Measurements from ENCODE around the gene TBL3.
"Not testable (repeated sequence)": the region's sequence is repeated elsewhere in the genome, so short reads cannot be mapped to it uniquely, and the experiment has no call there.

Gene TBL3

DNA sequence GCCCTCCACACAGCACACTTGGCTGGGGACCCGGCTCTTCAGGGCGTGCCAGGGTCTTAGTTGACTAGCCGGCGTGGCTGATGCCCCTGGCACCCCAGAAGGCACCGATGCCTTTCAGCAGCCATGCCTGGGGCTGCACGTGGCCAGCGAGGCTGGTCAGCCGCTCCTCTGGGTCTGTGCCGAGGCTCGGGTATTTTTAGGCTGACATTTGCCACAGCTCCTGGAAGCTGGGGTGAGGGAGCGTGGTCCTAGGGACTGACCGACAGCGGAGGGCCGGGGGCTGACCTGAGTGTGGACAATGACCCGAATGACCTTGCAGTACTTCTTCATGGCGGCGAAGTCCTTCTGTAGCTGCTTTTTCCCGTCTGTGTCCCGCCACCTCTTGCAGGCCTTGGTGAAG is 21.3 kb upstream of the TBL3 start:
- H3K4me3 ChIP-seq (ENCODE audit: control insufficient read depth, low read depth, low read length) = no peak overlapping the region
- TF ChIP-seq, protein P1, sequence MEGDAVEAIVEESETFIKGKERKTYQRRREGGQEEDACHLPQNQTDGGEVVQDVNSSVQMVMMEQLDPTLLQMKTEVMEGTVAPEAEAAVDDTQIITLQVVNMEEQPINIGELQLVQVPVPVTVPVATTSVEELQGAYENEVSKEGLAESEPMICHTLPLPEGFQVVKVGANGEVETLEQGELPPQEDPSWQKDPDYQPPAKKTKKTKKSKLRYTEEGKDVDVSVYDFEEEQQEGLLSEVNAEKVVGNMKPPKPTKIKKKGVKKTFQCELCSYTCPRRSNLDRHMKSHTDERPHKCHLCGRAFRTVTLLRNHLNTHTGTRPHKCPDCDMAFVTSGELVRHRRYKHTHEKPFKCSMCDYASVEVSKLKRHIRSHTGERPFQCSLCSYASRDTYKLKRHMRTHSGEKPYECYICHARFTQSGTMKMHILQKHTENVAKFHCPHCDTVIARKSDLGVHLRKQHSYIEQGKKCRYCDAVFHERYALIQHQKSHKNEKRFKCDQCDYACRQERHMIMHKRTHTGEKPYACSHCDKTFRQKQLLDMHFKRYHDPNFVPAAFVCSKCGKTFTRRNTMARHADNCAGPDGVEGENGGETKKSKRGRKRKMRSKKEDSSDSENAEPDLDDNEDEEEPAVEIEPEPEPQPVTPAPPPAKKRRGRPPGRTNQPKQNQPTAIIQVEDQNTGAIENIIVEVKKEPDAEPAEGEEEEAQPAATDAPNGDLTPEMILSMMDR (IDR thresholded peaks at IDR 0.05; ENCODE audit: control insufficient read depth, insufficient read depth, low read depth, low read length, missing control alignments) = no peak
- no peak for DNase-seq (ENCODE audit: low read depth)

DNA sequence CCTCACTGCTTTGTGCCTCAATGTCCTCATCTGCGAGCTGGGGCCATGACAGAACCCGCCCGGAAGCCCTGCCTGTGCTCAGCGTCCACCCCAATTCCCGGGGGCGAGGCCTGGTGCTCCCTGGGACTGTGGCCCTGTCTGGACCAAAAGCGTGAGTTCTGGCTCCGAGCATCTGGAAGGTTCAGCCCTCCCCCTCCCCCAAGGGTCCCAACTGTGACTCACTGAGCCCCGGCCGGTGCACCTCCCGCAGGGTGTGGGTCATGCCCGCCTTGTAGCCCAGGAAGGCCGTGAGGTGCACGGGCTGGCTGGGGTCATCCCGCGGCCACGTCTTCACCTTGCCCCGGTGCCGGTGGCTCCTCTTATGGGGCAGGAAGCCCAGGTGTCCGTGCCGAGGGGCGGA is 18.1 kb upstream of the TBL3 start:
- DNase-seq (ENCODE audit: low read depth) = no peak
- H3K4me3 ChIP-seq (ENCODE audit: control insufficient read depth, low read depth, low read length) = no peak overlapping the region
- TF ChIP-seq, protein P1 (IDR thresholded peaks at IDR 0.05; ENCODE audit: control insufficient read depth, insufficient read depth, low read depth, low read length, missing control alignments) = no peak

DNA sequence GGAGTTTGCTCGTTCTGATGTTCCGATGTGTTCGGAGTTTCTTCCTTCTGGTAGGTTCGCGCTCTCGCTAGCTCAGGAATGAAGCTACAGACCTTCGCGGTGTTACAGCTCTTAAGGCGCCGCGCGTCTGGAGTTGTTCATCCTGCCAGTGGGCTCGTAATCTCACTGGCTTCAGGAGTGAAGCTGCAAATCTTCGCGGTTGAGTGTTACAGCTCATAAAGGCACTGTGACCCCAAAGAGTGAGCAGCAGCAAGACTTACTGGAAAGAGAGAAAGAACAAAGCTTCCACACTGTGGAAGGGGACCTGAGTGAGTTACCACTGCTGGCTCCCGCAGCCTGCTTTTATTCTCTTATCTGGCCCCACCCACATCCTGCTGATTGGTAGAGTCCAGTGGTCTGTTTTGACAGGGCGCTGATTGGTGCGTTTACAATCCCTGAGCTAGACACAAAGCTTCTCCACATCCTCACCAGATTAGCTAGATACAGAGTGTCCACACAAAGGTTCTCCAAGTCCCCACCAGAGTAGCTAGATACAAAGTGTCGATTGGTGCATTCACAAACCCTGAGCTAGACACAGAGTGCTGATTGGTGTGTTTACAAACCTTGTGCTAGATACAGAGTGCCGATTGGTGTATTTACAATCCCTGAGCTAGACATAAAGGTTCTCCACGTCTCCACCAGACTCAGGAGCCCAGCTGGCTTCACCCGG is 14.3 kb upstream of the TBL3 start:
- H3K4me3 ChIP-seq (ENCODE audit: control insufficient read depth, low read depth, low read length); DNase-seq (ENCODE audit: low read depth): not testable (repeated sequence)

DNA sequence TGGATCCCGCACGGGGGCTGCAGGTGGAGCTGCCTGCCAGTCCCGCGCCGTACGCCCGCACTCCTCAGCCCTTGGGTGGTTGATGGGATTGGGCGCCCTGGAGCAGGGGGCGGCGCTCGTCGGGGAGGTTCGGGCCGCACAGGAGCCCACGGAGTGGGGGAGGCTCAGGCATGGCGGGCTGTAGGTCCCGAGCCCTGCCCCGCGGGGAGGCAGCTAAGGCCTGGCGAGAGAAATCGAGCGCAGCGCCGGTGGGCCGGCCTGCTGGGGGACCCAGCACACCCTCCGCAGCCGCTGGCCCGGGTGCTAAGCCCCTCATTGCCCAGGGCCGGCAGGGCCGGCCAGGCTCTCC is 13.7 kb upstream of the TBL3 start:
- not testable (repeated sequence) for H3K4me3 ChIP-seq (ENCODE audit: control insufficient read depth, low read depth, low read length); DNase-seq (ENCODE audit: low read depth)

DNA sequence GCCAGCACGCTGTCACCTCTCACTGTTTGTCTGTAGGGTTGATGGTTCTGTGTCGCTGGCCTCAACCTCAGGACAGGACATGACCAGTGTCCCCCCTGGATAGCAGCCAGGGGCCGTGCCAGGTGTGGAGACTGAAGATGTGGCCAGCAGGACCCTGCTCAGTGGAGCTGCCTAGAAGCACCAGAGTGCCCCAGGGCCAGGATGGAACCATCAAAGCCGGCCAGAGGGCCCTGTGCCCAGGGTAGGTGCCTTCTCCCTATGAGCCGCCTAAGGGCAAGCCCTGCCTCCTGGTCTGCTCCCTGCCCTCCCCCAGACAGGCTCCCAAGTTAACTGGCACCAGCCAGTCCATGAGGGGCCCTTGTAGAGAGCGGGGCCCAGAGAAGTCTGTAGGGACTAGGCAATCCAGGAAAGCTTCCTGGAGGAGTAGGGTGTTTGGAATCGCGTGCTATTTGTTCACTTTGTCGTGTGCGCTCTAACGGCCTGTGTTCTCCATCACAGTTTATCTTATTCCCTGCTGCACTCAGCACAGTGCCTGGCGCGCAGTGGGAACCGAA is 13.1 kb upstream of the TBL3 start:
- no peak for DNase-seq (ENCODE audit: low read depth)
- H3K4me3 ChIP-seq (ENCODE audit: control insufficient read depth, low read depth, low read length) = no peak overlapping the region
- TF ChIP-seq, protein P1 (IDR thresholded peaks at IDR 0.05; ENCODE audit: control insufficient read depth, insufficient read depth, low read depth, low read length, missing control alignments) = no peak

DNA sequence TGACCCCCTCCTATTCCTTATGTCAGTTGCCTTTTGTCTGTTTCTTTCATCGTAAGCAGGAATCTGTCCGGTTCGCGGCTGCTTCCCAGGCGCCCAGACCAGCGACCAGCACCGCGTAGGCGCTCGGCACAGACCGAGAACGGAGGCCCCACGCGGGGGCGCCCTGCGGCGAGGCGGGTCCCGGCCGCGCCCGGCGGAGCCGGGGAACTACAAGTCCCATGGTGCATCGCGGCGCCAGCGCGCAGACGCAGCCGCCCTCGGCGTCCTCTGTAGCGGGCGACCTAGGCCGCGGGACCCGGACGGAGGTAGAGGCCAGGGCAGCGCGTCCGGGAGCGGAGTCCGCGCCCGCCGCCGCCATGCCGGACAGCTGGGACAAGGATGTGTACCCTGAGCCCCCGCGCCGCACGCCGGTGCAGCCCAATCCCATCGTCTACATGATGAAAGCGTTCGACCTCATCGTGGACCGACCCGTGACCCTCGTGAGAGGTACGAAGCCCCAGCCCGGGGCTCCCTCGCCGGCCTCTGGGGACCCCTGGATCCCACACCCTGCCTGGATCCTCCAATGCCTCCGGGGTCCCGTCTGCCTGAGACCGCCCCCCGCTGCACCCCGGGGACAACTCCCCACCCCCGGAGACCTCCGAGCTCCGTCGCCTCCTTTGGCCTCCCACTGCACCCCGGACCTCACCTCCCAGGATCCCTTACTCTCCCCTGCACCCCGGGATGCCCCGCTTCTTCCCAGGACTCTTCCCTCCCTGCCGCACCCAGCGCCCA is 12.4 kb upstream of the TBL3 start, which contains the start of gene NDUFB10:
Gene NDUFB10, plus strand, starts transcription at position 270 of the 771 bp plus-strand sequence. Its CDS starts 87 bp downstream, at position 357.
- DNase-seq (ENCODE audit: low read depth) = peak; percentile 47
- peak within 1 kb of the TSS; percentile 81 for H3K4me3 ChIP-seq (ENCODE audit: control insufficient read depth, low read depth, low read length)
- TF ChIP-seq, protein P1 (IDR thresholded peaks at IDR 0.05; ENCODE audit: control insufficient read depth, insufficient read depth, low read depth, low read length, missing control alignments) = peak; percentile 35

DNA sequence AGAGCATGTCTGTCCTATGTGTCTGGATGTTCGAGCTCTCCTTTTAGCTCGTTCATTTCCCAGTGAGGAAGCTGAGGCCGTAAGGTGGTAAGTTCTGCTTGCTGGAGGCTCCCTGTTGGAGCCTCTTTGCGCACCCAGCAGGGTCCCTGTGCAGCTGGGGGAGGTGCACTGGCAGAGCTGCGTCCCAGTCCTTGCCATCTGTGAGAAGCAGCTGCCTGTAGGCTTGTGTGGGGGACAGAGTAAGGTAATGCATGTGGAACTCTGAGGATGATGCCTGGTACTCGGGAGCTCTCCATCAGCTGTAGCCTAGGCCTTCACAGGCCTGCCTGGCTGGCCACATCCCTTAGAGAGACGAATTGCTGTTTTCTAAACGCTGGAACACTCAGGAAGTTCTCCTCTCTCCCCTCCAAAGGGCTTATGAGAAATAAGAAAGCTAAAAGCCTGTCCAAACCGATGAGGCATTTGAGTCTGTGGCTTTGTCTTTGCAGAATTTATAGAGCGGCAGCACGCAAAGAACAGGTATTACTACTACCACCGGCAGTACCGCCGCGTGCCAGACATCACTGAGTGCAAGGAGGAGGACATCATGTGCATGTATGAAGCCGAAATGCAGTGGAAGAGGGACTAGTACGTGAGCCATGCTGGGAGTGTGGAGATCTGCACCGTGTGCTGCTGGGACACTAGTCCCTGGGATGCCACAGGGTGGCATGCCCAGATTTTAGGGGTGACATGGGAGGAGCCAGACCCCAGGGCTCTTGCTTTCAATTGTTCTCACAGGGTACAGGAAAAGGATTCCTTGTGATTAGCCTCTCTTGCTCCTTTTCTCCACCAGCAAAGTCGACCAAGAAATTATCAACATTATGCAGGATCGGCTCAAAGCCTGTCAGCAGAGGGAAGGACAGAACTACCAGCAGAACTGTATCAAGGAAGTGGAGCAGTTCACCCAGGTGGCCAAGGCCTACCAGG is 10.9 kb upstream of the TBL3 start:
- TF ChIP-seq, protein P1 (IDR thresholded peaks at IDR 0.05; ENCODE audit: control insufficient read depth, insufficient read depth, low read depth, low read length, missing control alignments) = no peak
- DNase-seq (ENCODE audit: low read depth) = no peak
- peak overlapping the region; percentile 81 for H3K4me3 ChIP-seq (ENCODE audit: control insufficient read depth, low read depth, low read length)

All from AG09309 (cell line).